HFFc6 (cell line): ENCODE results near the gene ZNF175. TPM values are rescaled to one million over a fixed set of nuclear protein-coding genes. Genes with fewer than 3 reads are reported as not detected.

Experiments
- DNase-seq: peaks from one replicate; pipeline ENCODE4 v3.0.0-alpha.2; 2018
- H3K27ac Mint-ChIP-seq: 2 replicates; pipeline ENCODE4 v1.8.0; 2020; ENCODE audit warnings: mild to moderate bottlenecking, mixed read lengths
- H3K27me3 Mint-ChIP-seq: 2 replicates; pipeline ENCODE4 v1.8.0; 2021; ENCODE audit warnings: mild to moderate bottlenecking, moderate library complexity, mixed read lengths; ENCODE audit not compliant: insufficient read depth
- H3K36me3 Mint-ChIP-seq: 2 replicates; pipeline ENCODE4 v1.8.0; 2021; ENCODE audit warnings: low read depth, mixed read lengths
- H3K4me1 Mint-ChIP-seq: 2 replicates; pipeline ENCODE4 v1.8.0; 2020; ENCODE audit warnings: low read depth, mixed read lengths
- H3K4me3 Mint-ChIP-seq: 2 replicates; pipeline ENCODE4 v1.8.0; 2020; ENCODE audit warnings: mild to moderate bottlenecking, moderate library complexity, mixed read lengths
- H3K9me3 Mint-ChIP-seq: 2 replicates; pipeline ENCODE4 v1.8.0; 2020; ENCODE audit warnings: mild to moderate bottlenecking, mixed read lengths
- total RNA-seq, 6 experiments: library from RNA; stranded (reverse); fragmentation: NEBNext Ultra II Directional; extraction: Animal tissue kit (Norgen Biotek cat#: 25700); gene quantifications; 2 replicates in 1 of 6; 3 replicates in 5 of 6; pipeline ENCODE4 v1.2.3, GENCODE V29; 2021
- TF ChIP-seq, protein P1 (sequence below): fragments of 200-600 bp; sonication (generic); IDR thresholded peaks from 2 replicates; pipeline ENCODE4 v1.5.0; 2021; ENCODE audit warnings: antibody characterized with exemption, mild to moderate bottlenecking

Gene ZNF175
- total RNA-seq, 6 experiments from 2014 or later, result 19.6 to 29.5 (median 21.6) TPM

DNA sequence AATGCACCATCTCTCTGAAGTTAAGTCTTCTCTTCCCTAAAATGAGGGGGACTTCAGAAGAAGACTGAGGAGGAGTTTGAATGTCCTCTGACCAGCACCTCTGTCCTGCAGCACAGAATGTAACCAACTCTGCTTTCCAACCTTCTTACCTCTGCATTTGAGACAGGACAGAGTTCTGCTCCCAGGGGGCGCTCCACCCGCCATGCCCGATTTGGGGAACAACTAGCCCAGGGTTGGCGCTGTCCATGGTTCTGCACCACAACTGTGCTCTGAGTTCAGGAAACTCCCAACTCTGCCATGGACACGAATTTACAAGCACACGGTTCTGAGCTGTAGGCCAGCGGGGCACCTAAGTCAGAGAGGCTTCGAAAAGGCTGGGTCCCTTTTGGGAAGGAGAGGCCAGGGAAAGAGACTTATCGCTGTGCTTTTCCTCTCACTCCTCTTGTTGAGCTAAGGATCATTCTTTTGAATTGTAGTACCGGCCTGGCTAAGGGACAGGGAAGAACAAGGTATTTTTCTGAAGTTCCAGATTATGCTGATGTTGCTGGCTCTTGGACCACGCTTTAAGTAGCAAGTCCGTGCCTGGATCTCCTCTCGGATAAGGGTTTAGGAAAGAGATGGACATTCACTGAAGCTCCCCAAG, 37.0 kb downstream of the ZNF175 start:
- no peak overlapping the region for H3K4me3 Mint-ChIP-seq
- H3K27ac Mint-ChIP-seq, result no peak overlapping the region
- H3K9me3 Mint-ChIP-seq, result no peaks in the 10 kb centered on the region; the same call in 1 of the 2 replicates
- peak; percentile 62 for DNase-seq
- peaks cover 10% of the 10 kb centered on the region for H3K27me3 Mint-ChIP-seq
- no peaks in the 10 kb centered on the region for H3K4me1 Mint-ChIP-seq
- TF ChIP-seq, protein P1, sequence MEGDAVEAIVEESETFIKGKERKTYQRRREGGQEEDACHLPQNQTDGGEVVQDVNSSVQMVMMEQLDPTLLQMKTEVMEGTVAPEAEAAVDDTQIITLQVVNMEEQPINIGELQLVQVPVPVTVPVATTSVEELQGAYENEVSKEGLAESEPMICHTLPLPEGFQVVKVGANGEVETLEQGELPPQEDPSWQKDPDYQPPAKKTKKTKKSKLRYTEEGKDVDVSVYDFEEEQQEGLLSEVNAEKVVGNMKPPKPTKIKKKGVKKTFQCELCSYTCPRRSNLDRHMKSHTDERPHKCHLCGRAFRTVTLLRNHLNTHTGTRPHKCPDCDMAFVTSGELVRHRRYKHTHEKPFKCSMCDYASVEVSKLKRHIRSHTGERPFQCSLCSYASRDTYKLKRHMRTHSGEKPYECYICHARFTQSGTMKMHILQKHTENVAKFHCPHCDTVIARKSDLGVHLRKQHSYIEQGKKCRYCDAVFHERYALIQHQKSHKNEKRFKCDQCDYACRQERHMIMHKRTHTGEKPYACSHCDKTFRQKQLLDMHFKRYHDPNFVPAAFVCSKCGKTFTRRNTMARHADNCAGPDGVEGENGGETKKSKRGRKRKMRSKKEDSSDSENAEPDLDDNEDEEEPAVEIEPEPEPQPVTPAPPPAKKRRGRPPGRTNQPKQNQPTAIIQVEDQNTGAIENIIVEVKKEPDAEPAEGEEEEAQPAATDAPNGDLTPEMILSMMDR, result peak; percentile 81
- no peaks in the 10 kb centered on the region for H3K36me3 Mint-ChIP-seq

DNA sequence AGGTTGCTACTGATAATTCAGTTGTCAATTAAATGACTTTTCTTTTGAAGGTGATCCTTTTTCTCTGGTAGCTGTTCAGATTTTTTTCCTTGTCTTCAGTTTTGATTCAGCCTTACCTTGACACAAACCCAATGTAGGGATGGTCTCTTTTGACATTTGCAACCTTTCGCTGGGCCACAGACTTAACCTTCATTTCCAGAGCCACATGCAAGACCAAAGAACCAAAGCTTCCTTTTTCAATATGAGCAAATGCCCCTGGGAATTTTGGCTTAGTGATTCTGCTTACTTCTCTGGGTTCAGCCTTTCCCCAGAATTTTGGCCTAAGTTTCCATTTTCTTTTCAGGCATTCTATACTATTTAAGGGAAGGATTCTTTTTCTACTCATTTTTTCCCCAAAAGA, 39.5 kb downstream of the ZNF175 start:
- H3K4me1 Mint-ChIP-seq, result no peaks in the 10 kb centered on the region
- no peak overlapping the region for H3K27ac Mint-ChIP-seq
- H3K9me3 Mint-ChIP-seq, result no peaks in the 10 kb centered on the region; the same call in 1 of the 2 replicates
- H3K4me3 Mint-ChIP-seq, result no peak overlapping the region
- peaks cover 12% of the 10 kb centered on the region for H3K27me3 Mint-ChIP-seq
- no peaks in the 10 kb centered on the region for H3K36me3 Mint-ChIP-seq
- TF ChIP-seq, protein P1, result no peak
- DNase-seq, result no peak

DNA sequence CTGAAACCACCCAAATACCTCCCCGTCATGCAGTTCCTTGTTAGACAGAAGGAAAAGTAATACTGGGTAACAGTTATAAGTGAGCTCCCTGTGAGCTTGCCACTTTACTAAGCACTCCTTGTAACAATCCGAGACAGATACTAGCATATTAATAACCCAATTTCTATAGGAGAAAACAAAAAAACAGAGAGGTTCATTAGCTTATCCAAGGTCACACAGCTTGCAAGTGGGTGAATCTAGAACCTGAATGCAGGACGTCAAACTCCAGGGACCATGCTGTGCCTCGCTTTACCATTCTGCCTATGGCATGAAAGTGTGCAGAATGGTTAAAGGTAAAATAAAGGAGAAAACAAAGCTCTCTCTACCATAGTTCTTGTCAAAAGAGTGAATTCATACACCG, 43.7 kb downstream of the ZNF175 start:
- no peak for DNase-seq
- Mint-ChIP-seq H3K27me3 (peaks cover 5% of the 10 kb centered on the region), H3K9me3 (no peaks in the 10 kb centered on the region)

DNA sequence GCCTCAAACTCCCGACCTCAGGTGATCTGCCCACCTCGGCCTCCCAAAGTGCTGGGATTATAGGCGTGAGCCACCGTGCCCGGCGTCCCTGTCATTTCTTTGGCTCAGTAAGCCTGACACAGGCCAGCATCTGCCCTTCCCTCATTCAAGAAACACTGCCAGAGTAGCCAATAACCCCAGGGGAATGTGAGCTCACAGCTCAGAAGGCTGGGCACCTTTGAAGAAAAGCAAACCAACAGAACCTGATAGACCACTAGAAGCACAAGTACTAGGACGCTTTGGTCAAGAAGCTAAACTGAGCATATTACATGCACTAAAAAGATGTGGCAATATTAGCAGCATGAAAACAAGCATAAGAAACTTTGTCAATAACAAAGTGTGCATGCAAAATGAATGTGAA, 44.9 kb downstream of the ZNF175 start:
- Mint-ChIP-seq H3K36me3 (no peaks in the 10 kb centered on the region), H3K27me3 (peaks cover 4% of the 10 kb centered on the region), H3K4me1 (no peaks in the 10 kb centered on the region), H3K27ac (no peak overlapping the region), H3K9me3 (no peaks in the 10 kb centered on the region), H3K4me3 (no peak overlapping the region)
- DNase-seq, result no peak
- TF ChIP-seq, protein P1, result no peak

More for the DNA sequence above, 43.7 kb downstream of the ZNF175 start:
- Mint-ChIP-seq H3K4me1 (no peaks in the 10 kb centered on the region), H3K36me3 (no peaks in the 10 kb centered on the region), H3K27ac (no peak overlapping the region), H3K4me3 (no peak overlapping the region)
- TF ChIP-seq, protein P1, result no peak

DNA sequence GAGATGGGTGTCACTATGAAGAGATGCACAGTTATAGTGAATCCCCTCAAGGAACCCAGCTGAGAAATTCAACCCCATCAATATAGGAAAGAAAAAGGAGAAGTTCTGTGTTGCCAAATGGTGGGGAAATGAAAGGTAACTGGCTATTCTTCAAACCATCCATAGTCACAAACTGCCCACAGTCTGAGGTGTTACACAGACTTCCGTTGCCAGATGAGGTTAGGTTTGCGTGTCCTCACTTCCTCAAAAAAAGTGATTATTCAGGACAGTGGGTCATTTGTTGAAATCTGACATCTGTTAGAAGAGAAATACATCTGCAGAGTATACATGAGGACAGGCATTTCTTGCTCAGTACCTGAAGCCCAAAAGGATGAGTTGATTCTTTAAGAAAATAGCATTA, 50.1 kb downstream of the ZNF175 start:
- TF ChIP-seq, protein P1, result no peak
- Mint-ChIP-seq H3K36me3 (no peaks in the 10 kb centered on the region), H3K27me3 (peaks cover 3% of the 10 kb centered on the region), H3K4me3 (no peak overlapping the region), H3K4me1 (no peaks in the 10 kb centered on the region), H3K27ac (no peak overlapping the region), H3K9me3 (no peaks in the 10 kb centered on the region; the same call in 1 of the 2 replicates)
- DNase-seq, result no peak
